Measurements from ENCODE around the gene NGEF.

DNA sequence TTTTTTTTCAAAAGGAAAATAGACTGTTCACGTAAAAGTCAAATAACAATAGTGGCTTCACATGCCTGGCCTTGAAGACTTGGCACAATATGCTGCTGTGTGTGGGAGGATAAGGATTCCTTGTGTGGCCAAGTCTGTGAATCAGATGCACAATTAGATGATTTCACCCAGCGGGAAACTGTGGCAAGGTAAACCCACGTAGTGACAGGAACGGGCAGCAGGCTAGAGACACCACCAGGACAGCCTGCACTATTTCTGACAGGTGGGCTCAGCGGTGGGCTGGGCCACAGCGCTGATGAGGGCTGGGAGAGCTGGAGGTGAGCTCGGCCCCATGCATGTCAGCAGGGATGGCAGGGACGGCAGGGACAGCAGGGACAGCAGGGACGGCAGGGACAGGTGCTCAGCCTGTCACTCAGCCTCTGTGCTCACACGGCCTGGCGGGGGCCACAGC, 121.4 kb downstream of the NGEF start:
- TF ChIP-seq REST (IDR thresholded peaks at IDR 0.05; ENCODE audit: insufficient read depth in 1 of 2, low read depth in 2 of 2, low read length in 2 of 2), result no peak
- no peak for TF ChIP-seq POLR2AphosphoS5 (IDR thresholded peaks at IDR 0.05; ENCODE audit: low read depth, low read length)
- no peak for TF ChIP-seq TAF1 (IDR thresholded peaks at IDR 0.05; ENCODE audit: borderline replicate concordance, insufficient read depth, low read length)
- no peak for TF ChIP-seq SIN3A (IDR thresholded peaks at IDR 0.05; ENCODE audit: borderline replicate concordance, insufficient read depth, low read length)
